HG03520 (cell line): ENCODE measurements around the gene MTRF1.

ENCODE experiments used
- ATAC-seq: cut with Tn5 transposase; IDR thresholded peaks from one replicate; pipeline ENCODE4 v1.9.1; 2021; ENCODE audit warnings: mild to moderate bottlenecking, moderate library complexity; ENCODE audit not compliant: unreplicated experiment

MTRF1 gene, protein sequence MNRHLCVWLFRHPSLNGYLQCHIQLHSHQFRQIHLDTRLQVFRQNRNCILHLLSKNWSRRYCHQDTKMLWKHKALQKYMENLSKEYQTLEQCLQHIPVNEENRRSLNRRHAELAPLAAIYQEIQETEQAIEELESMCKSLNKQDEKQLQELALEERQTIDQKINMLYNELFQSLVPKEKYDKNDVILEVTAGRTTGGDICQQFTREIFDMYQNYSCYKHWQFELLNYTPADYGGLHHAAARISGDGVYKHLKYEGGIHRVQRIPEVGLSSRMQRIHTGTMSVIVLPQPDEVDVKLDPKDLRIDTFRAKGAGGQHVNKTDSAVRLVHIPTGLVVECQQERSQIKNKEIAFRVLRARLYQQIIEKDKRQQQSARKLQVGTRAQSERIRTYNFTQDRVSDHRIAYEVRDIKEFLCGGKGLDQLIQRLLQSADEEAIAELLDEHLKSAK

DNA sequence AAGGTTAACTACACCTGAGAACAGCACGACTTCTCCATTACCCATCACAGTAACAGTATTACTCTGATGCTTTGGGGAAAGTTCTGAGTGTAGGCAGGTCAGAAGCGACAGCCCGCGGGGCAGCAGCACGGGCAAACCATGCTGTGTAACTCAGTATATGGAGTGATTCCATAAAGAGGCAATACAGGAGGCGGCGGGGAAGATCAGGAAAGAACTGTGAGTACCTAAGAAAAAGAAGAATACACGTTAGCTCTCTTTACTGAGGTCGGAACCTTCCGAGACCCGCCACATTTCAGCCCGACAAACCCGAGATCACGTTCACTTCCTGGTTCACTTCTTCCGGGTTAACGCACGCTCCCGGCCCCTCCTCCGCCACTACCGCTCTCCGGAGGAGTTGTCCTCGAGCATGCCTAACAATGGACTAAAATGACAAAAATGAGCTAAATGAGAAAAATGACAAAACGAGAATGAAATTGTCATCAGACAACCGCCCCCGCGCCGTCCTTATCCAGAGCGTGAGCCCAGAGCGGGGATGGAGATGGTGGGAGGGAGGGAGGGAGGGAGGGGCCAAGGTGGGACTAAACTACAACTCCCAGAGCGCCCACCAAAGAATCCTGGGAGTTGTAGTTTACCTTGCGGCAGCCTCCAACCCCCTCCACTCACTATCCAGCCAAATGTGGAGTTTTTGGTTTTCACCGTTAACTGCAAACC lies at the start of gene MTRF1:
MTRF1 (minus strand) TSS at position 316 of the 711 bp plus-strand sequence. CDS start 2,669 bp downstream, outside the sequence.
- peak; percentile 91 for ATAC-seq

DNA sequence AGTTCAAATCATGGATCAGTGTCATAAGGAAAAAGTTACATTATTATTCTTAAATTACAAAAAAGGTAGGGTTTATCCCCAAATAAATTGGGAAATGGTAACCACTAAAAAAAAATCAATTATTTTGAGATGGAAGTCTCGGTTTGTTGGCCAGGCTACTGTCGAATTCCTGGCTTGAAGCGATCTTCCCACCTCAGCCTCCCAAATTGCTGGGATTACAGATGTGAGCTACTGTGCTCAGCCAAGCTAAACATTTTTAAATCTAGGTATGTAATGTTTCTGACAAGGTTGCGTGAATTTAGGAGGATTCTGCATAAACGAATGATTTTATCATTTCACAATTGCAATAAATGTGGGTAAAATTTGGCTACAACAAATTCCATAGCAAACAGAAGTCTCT lies 49.7 kb upstream of the MTRF1 start:
- no peak for ATAC-seq

DNA sequence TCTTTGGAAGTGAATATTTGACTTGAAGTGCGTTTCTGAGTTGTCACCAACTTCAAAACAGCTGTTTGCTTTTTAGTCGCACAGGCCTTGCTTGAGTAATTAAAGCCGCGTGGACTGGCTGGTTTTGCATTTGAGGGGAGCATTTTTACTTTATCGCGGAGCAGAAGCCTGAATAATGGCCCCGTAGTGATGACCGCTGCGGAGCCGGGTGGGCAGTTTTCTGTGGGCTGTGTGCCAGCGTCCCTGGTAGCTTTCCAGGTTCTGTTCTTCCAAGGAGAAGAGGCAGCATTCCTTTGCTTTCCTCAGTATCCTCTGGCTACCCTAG lies 48.8 kb upstream of the MTRF1 start:
- no peak for ATAC-seq

DNA sequence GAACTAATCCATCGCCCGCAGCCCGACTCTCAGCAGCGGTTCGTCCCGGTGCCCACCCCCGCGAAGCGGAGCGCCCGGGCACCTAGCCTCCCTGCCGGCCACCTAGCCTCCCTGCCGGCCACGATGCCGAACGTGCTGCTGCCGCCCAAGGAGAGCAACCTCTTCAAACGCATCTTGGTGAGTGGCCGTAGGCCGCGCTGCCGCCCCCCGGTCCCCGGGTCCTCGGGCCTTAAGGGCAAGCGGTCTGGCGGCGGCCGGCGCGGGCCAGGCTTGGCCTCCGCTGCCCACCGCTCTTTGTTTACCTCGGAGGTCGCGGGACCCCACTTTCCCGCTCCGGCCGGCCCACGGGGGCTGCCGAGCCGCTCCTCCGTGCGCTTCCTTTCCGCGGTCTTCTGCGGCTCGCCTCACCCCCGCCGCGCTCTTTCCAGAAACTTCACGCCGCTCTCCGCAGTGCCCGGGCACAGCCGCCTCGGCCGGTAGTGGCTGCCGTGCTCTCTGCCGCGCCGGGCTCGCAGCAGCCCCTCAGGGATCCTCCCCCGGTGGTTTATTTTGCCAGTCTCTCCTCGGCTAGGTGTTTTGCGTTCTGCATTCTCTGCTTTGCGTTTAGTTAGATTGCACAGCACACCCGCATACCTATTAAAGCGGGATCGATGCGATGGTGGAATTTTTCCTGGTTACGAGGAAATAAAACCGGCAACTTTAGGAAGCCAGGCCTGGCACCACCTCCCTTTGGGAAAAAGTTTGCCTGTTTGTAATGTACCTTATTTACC lies 48.2 kb upstream of the MTRF1 start:
- ATAC-seq, result peak; percentile 42

DNA sequence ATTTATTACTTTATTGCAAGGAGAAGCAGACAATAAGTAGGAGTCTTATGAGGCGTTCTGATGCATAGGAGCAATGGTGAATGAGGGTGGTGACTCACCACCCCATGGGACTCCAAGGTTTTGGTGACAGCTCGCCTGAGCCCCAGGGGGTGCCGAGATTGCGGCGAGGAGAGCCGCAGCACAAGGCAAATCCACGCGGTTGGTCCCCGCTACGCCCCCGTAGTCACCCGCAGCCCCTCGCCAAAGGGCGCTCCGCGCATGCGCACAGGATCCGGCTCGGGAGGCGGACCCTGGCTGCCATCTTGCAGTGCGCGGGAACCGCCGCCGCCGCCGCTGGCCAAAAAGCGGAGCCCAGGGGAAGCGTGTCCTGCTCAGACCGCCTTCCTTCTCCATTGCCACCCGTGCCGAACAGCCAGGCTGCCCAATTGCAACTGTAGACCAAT lies 47.6 kb upstream of the MTRF1 start, which contains the start of gene NAA16:
NAA16 (plus strand) TSS at position 305 of the 443 bp plus-strand sequence. CDS start 262 bp downstream, outside the sequence.
- ATAC-seq, result peak; percentile 58

DNA sequence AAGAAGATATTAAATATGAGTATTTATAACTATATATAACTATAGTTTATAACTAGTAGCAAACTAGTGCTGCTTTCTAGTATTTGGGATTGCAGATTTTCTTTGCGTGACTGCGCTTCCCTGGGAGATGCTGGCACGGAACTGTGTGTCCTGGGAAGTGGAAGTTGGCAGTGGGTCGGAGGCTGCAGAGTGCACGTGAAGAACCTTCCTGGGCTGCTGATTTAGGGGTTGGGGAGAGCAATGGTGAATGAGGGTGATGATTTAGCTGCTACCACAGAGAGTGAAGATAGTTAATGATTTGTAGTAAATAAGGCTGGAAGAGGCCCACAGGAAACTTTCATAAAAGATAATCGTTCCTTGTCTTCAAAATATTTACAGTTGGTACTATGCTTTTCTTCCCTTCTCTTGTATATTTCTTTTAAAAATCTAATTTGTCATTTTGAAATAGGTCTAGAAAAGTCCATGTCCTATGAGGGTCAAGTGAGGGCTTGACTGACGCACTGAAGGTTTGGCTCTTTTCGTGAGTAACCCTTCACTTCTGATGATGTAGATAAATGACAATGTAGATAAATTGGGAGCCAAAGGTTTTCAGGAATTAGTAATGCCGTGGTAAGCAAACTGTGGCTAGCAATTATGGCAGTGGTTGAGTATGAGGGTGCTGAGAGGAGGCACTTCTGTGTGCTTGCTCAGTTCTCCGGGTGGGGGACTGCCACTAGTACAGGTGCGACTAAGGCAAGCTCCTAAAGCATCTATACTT lies 44.7 kb upstream of the MTRF1 start:
- ATAC-seq, result no peak

DNA sequence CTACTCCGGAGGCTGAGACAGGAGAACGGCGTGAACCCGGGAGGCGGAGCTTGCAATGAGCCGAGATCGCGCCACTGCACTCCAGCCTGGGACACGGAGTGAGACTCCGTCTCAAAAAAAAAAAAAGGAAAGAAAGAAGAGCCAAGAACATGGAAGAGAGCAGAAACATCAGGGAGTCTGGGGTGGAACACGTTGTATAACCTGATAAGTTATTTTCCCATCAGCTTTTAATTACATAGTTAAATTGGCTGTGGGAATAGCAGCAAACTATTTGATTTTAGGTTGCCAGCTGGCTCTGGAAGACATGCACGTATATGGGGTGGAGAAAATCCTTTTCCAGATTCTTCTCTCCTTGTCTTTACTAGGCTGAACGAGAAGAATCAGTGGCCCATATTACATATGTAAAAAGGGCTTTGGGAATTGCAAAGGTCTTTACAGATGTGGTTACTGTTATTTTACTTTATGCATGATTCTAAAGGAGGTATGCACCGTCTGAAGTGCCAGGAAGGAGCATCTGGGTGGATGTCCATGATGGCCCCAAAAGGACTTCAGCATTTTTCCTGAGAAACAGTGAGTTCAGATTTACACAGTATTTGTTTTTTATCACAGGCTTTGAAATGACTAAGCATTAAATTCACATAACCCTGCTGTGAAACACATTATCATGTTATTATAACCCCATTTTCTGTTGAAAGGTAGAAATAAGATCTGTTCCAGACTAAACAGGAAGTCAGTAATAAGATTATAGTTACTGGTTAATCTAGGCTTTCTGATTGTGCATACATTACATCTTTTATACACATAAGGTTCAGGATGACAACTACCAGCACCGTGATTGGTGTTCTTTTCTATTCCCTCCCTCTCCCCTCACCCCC lies 43.1 kb upstream of the MTRF1 start:
- ATAC-seq, result no peak

DNA sequence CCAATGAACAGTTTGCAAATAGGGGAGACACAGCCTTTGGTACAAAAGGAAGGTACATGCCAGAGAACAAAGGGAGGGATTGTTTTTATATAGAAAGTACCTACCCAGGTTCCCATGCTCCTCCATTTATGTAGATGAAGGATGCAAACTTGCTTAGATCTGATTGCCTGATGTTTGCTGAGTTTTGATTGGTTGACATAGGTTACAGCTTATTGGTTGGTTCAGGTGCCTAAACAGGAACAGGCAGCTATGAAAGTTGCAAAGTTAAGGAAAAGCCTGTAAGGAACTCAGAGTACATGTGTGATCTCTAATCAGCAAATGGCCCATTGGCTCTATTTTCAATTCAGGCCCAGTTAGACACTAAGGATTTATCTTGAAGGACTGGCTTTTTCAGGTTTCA lies 41.2 kb upstream of the MTRF1 start:
- ATAC-seq, result no peak

DNA sequence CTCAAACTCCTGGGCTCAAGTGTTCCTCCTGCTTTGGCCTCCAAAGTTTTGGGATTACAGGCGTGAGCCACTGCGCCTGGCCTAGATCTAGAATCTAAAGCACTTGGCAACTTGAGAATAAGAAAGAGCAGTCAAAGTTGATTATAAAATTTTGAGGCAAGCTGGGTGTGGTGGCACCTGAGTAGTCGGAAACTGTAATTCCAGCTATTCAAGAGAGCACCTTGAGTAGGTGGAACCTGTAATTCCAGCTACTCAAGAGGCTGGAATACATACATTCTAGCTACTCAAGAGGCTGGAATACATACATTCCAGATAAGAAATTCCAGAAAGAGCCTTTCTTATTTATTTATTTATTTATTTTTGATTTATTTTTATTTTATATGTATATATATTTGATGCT lies 39.4 kb upstream of the MTRF1 start:
- no peak for ATAC-seq

DNA sequence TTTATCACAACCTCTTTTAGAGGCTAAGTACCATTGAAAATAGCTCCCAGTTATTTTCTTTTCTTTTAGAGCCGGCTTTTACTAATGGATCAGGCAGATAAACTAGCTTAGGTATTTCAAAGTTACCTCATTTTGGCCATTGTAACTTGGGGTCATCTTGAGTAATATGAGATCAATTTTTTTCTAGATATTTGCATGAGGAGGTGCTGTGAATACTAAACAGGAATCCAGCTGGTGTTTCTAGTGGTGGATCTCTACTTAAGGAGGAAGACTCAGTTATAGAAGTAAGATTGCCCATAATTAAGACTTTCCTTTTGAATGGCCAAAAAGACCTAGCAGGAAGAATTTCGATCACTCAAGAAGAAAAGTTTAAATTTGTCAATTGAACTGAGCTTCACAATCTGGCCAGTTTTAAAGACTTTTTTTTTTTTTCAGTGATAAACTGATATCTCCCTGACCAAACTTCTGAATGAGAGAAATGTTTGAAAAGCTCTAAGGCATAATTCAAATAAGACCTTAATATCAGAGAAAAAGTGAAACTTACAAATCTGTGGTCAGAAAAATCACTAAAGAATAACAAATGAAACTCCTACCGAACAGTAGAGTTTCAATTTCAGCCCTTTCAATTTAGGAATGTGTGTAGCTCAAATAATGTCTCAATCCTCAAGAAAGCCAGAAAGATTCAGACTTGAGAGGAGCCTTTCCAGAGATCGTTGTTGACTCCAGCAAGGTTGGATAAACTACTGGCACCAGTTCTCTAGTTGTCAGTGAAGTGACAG lies 36.1 kb upstream of the MTRF1 start:
- no peak for ATAC-seq

DNA sequence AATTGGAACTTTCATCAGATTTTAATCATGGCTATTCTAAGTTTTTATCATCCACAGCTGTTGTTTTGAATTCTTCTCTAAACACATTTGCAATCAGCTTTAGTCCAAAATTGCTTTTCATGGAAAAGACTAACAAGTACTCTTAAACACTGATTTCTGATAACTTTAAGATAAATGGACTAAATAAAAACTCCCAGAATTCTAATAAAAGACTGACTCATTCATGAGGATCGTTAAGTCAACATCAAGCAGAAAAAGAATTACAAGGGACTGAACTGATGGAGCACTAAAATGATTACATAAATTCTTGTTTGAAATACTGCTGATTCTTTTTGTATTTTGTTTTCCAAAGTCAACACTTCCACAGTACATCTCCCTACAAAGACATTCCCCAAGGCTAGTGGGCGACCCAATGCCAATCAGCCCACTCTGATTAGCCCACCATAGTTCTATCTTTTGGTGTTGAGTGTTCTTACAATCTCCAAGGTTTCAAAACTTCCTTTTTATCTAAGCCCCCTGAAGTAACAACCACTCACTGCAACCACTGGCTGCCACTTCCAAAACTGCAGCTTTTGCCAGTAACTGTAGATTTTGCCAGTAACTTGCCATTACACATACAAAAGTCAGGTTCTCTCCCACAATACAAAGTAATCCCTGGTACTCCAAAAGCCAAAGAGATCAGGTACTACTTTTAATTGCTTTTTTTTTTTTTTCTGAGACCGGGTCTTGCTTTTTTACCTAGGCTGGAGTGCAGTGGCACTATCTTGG lies 33.7 kb upstream of the MTRF1 start:
- ATAC-seq, result no peak

DNA sequence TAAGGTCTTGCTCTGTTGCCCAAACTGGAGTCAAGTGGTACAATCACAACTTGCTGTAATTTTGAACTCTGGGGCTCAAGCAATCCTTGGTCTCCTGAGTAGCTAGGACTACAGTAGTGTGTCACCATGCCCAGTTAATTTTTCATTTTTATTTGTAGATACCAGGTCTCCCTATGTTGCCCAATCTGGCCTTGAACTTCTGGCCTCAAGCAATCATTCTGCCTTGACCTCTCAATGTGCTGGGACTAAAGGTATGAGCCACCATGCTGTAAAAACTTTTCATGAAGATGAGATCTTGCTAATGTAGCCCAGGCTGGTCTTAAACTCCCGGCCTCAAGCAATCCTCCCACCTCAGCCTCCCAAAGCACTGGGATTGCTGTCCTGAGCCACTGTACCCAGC lies 32.6 kb upstream of the MTRF1 start:
- ATAC-seq, result no peak

DNA sequence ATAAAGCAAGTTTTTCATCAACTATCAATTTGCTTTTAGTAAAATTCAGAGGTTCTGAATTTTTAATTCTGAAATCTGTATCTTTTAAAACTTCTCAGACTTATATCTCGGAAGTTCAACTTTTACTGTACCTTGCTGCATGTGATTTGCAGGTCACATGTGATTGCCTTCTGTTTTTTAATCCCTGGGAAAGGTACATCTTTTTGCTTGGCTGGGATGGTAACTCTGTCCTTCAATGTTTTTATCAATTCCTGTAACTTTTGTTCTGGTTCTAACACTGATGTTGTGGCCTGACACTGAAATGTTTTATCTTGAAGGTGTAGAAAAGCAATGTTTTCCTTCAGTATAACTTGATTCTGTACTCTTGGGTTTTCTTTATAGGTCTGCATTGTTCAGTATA lies 31.5 kb upstream of the MTRF1 start:
- ATAC-seq, result no peak

DNA sequence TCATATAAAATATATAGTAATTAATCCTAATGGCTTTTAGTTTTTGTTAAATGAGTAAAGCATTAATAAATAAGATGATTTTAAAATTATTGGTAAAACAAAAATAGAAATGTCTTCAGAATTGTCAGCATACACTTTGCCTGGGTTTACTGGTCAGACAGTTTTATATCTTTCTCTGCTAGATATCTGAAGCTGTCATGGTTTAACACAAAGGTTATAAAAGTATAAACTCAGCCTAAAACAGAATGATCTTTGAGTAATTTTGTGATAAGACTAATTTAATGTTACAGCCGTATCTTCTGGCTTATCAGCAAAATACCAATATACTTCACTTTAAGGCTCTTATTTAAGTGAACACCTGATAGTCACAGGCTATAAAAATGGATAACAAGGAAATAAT lies 29.9 kb upstream of the MTRF1 start:
- ATAC-seq, result no peak

DNA sequence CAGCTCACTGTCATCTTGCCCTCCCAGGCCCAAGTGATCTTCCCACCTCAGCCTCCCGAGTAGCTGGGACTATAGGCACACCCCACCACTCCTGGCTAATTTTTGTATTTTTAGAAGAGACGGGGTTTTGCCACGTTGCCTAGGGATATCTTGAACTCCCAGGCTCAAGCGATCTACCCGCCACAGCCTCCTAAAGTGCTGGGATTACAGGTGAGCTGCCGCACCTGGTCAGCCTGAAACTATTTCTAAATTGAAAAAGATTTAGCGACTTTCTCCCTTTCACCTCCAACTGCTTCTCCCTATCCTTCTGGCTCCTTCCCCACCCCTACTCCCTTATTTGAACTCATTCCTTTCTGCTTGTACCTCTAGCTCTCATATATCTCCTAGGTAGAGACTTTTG lies 27.9 kb upstream of the MTRF1 start:
- ATAC-seq, result no peak

DNA sequence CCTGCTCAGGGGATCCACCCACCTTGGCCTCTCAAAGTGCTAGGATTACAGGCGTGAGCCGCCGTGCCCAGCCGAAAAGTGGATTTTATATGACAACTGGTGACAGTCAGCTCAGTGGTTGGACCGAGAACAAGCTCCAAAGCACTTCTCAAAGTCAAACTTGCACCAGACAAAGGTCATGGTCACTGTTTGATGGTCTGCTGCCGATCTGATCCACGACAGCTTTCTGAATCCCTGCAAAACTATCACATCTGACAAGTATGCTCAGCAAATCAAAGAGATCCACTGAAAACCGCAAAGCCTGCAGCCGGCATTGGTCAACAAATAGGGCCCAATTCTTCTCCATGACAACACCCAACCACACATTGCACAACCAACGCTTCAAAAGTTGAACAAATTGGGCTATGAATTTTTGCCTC lies 26.1 kb upstream of the MTRF1 start:
- no peak for ATAC-seq

DNA sequence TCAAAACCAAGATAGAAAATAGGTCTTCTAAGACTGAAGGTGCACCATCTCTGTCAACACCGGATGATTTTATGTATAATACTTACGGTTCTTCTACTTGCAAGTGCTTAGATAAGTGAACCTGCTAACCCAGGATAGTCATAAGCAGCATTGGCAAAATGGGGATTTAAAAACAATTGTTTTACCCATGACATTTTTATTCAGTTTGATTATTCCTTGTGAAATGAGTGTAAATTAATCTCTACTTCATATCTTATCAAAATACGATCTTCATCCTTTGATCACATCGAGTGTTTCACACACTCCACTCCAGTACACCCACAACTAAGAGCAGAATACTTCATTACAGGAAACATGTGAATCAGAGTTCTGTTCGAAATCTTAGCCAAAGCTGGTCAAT lies 23.0 kb upstream of the MTRF1 start:
- no peak for ATAC-seq
